Tibial artery (tissue), 4 donors: ENCODE measurements around the gene ILDR1.

ENCODE experiments used
- DNase-seq, 2 donors: peaks; one replicate each; pipeline ENCODE4 v3.0.0-alpha.2; 2019
- H3K27ac ChIP-seq, 2 donors: fragments of 200-600 bp; sonication (generic) in 1 of 2; 1 replicate in 1 of 2; 2 replicates in 1 of 2; pipeline ENCODE4 v1.5.1; 2018 to 2019; ENCODE audit warnings: mild to moderate bottlenecking in 1 of 2
- H3K27me3 ChIP-seq, 2 donors: fragments of 200-600 bp; sonication (generic) in 1 of 2; one replicate each; pipeline versions ENCODE4 v1.5.1 to v1.6.0; 2016 to 2019
- H3K36me3 ChIP-seq, 3 donors: fragments of 200-600 bp; sonication (generic) in 2 of 3; one replicate each; pipeline ENCODE4 v1.5.1; 2016 to 2019; ENCODE audit warnings: mild to moderate bottlenecking in 2 of 3
- H3K4me1 ChIP-seq, 4 donors: fragments of 200-600 bp; sonication (generic) in 2 of 4; 1 replicate in 3 of 4; 2 replicates in 1 of 4; pipeline ENCODE4 v1.5.1; 2016 to 2019
- H3K4me3 ChIP-seq, 2 donors: fragments of 200-600 bp; sonication (generic) in 1 of 2; 1 replicate in 1 of 2; 2 replicates in 1 of 2; pipeline ENCODE4 v1.5.1; 2018 to 2019; ENCODE audit warnings: mild to moderate bottlenecking in 2 of 2
- H3K9me3 ChIP-seq, 3 donors: fragments of 200-600 bp; sonication (generic) in 1 of 3; one replicate each; pipeline ENCODE4 v1.5.1; 2016 to 2019
- intact Hi-C: fragments of 100-400 bp; cut with DNase I; formaldehyde crosslinking; loops from one replicate; pipeline ENCODE4 v1.15.0; 2023; ENCODE audit warnings: low total_unique reads
- TF ChIP-seq, protein P1 (sequence below), 2 experiments: fragments of 200-600 bp in 1 of 2; fragments of 450-650 bp in 1 of 2; IDR thresholded peaks; one replicate each; pipeline ENCODE4 v1.5.1; 2017 to 2019; ENCODE audit warnings: antibody characterized with exemption in 2 of 2, mild to moderate bottlenecking in 1 of 2, moderate library complexity in 1 of 2

ILDR1 gene

DNA sequence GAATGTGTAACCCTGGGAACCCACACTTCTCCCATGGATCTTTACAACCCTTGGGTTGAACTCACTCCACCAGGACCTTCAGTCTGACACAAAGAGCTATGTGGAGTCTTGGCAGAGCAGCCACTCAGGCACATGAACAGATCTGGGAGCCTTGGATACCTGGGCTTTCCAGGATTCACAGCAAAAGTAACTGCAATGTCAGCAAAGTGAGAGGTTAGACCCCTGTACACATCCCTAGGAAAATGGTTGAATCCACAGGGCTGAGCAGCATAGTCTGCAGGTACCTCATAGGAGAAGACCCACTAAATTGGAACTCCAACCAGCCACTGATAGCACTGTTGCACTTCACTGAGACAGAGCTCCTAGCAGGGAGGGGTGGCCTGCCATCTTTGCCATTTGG, 59.6 kb downstream of the ILDR1 start:
- Histone ChIP-seq H3K27me3 (no peaks in the 10 kb centered on the region), H3K4me1 (no peaks in the 10 kb centered on the region), H3K36me3 (no peaks in the 10 kb centered on the region), H3K9me3 (no peaks in the 10 kb centered on the region), H3K4me3 (no peak overlapping the region), H3K27ac (no peak overlapping the region)
- intact Hi-C loops, result no loop called here
- TF ChIP-seq, protein P1, sequence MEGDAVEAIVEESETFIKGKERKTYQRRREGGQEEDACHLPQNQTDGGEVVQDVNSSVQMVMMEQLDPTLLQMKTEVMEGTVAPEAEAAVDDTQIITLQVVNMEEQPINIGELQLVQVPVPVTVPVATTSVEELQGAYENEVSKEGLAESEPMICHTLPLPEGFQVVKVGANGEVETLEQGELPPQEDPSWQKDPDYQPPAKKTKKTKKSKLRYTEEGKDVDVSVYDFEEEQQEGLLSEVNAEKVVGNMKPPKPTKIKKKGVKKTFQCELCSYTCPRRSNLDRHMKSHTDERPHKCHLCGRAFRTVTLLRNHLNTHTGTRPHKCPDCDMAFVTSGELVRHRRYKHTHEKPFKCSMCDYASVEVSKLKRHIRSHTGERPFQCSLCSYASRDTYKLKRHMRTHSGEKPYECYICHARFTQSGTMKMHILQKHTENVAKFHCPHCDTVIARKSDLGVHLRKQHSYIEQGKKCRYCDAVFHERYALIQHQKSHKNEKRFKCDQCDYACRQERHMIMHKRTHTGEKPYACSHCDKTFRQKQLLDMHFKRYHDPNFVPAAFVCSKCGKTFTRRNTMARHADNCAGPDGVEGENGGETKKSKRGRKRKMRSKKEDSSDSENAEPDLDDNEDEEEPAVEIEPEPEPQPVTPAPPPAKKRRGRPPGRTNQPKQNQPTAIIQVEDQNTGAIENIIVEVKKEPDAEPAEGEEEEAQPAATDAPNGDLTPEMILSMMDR (IDR thresholded peaks at IDR 0.05), result no peak
- DNase-seq, result no peak

DNA sequence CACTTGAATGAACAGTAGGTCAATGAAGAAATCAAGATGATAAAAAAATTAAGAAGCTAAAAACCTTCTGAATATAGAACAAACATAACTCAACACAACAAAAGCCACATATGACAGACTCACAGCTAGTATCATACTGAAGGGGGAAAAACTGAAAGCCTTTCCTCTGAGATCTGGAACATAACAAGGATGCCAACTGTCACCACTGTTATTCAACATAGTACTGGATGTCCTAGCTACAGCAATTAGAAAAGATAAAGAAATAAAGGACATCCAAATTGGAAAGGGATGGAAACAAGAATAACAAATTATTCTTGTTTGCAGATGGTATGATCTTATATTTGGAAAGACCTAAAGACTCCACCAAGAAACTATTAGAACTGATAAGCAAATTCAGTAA, 60.8 kb downstream of the ILDR1 start:
- Histone ChIP-seq H3K27me3 (no peaks in the 10 kb centered on the region), H3K4me1 (no peaks in the 10 kb centered on the region), H3K4me3 (no peak overlapping the region), H3K27ac (no peak overlapping the region), H3K36me3 (no peaks in the 10 kb centered on the region), H3K9me3 (no peaks in the 10 kb centered on the region)
- intact Hi-C loops, result no loop called here
- no peak for DNase-seq
- TF ChIP-seq, protein P1 (IDR thresholded peaks at IDR 0.05), result no peak

DNA sequence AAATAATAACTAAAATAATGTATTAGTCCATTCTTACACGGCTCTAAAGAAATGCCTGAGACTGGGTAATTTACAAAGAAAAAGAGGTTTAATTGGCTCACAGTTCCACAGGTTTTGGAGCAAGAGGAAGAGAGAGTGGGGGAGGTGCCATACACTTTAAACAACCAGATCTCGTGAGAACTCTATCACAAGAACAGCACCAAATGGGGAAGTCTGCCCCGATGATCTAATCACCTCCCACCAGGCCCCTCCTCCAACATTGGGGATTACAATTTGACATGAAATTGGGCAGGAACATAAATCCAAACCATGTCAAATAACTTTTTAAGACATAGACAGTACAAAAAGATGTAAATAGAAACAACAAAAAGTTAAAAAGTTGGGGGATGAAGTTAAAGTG, 63.2 kb downstream of the ILDR1 start:
- TF ChIP-seq, protein P1 (IDR thresholded peaks at IDR 0.05), result no peak
- H3K4me3 ChIP-seq, result no peak overlapping the region
- H3K9me3 ChIP-seq, result peaks cover 0 to 1% (median 0%) of the 10 kb centered on the region in 3 donors
- DNase-seq, result no peak
- no peaks in the 10 kb centered on the region for H3K27me3 ChIP-seq
- intact Hi-C loops, result no loop called here
- H3K27ac ChIP-seq, result no peak overlapping the region
- H3K36me3 ChIP-seq, result no peaks in the 10 kb centered on the region
- H3K4me1 ChIP-seq, result no peaks in the 10 kb centered on the region

- H3K9me3 ChIP-seq, result peaks cover 0 to 5% (median 0%) of the 10 kb centered on the region in 3 donors
- no peak overlapping the region for H3K4me3 ChIP-seq
- intact Hi-C loops, result no loop called here
- no peak overlapping the region for H3K27ac ChIP-seq
- H3K36me3 ChIP-seq, result no peaks in the 10 kb centered on the region
- no peaks in the 10 kb centered on the region for H3K27me3 ChIP-seq
- peak; percentile 30 to 68 for DNase-seq
- H3K4me1 ChIP-seq, result no peaks in the 10 kb centered on the region
- TF ChIP-seq, protein P1 (IDR thresholded peaks at IDR 0.05), result no peak
These were observed 64.2 kb downstream of the ILDR1 start for GRCh38 chr3:121957674-121958415.

- H3K4me3 ChIP-seq, result no peak overlapping the region
- TF ChIP-seq, protein P1 (IDR thresholded peaks at IDR 0.05), result no peak
- H3K27me3 ChIP-seq, result no peaks in the 10 kb centered on the region
- H3K9me3 ChIP-seq, result peaks cover 0 to 14% (median 0%) of the 10 kb centered on the region in 3 donors
- no peaks in the 10 kb centered on the region for H3K36me3 ChIP-seq
- H3K27ac ChIP-seq, result no peak overlapping the region
- intact Hi-C loops, result no loop called here
- DNase-seq, result no peak
- H3K4me1 ChIP-seq, result no peaks in the 10 kb centered on the region
These were observed 65.7 kb downstream of the ILDR1 start for GRCh38 chr3:121956363-121956762.
